ENCODE data around the gene IGDCC3.

- TF ChIP-seq POLR2A (IDR thresholded peaks at IDR 0.05): no peak
- TF ChIP-seq CTCF (IDR thresholded peaks at IDR 0.05): no peak
These were observed 13.9 kb upstream of the IGDCC3 start for GRCh38 chr15:65391732-65392131.

All from body of pancreas (tissue), 4 donors.